Prostate gland (tissue), 2 donors: ENCODE measurements around the gene UGGT1.

Experiments used
- CTCF ChIP-seq, 4 experiments: fragments of 200-600 bp in 2 of 4; fragments of 450-650 bp in 2 of 4; sonication (generic) in 2 of 4; IDR thresholded peaks; 1 replicate in 3 of 4; 2 replicates in 1 of 4; pipeline ENCODE4 v1.5.1; 2016 to 2019; ENCODE audit warnings: antibody characterized with exemption in 4 of 4, mild to moderate bottlenecking in 2 of 4, moderate library complexity in 2 of 4
- POLR2A ChIP-seq: fragments of 450-650 bp; IDR thresholded peaks from one replicate; pipeline ENCODE4 v1.6.1; 2016; ENCODE audit warnings: antibody characterized with exemption, mild to moderate bottlenecking
- POLR2AphosphoS5 ChIP-seq: sonication (generic); formaldehyde crosslinking; IDR thresholded peaks from one replicate; pipeline ENCODE4 v1.6.1; 2017; ENCODE audit warnings: antibody characterized with exemption

- TF ChIP-seq CTCF (IDR thresholded peaks at IDR 0.05) (no peak), POLR2AphosphoS5 (no peak), POLR2A (no peak)
These were observed 14.4 kb upstream of the UGGT1 start for GRCh38 chr2:128076461-128077106.
